ENCODE results near the gene AKR7A3.
"Not testable (repeated sequence)": the region's sequence is repeated elsewhere in the genome, so short reads cannot be mapped to it uniquely, and the experiment has no call there.

AKR7A3 gene

DNA sequence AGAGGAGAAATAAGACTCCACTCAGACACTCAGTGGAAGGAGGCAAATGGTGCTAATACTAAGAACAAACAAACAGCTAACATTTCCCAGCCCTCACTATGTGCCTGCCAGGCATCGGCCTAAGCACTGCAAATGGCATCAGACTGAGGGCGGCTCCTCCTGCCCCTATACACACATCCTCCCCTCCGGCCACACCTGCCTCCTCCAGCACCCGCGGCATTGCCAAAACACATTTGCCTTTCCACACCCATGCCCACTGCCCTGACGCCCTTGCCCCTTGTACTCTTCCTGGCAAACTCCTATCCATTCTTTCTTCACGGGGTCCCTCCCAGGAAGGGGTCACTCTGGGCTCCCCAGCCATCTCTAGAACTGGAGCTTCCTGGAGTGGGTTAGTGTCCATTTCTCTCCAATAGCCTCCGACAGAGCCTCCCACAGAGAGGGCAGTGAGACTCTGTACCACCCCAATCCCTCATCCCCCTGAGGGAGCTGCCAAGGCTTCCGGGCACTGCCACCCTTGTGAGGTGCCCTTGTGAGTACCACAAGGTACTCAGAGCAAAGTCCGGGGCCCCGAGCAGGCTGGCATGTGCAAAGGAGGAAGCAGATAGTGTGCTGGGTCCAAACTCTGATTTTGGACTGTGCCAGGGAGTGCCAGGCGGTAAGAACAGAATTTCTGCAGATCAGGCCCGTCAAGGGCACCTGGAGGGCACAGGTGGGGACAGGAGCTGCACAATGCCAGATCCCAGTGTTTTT lies 959 bp downstream of the AKR7A3 start:
- no peak for DNase-seq

DNA sequence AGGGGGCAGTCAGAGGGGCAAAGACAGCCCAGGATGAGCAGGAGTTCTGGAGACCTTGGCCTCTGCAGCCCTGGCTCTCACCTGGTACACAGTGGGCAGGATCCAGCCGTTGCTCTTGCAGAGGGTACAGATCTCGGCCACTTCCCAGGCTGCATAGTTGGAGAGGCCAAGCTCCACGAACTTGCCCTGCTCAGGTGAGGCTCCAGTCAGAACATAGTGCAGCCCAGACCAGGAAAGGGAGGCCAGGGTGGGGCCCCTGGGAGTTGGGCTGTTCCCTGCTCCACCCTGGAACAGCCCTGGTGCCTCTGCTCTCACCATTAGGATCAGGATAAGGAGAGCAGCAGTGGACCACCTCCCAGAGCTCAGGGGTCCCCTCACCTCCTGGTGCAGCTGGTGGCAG lies 2.8 kb downstream of the AKR7A3 start:
- not testable (repeated sequence) for DNase-seq

DNA sequence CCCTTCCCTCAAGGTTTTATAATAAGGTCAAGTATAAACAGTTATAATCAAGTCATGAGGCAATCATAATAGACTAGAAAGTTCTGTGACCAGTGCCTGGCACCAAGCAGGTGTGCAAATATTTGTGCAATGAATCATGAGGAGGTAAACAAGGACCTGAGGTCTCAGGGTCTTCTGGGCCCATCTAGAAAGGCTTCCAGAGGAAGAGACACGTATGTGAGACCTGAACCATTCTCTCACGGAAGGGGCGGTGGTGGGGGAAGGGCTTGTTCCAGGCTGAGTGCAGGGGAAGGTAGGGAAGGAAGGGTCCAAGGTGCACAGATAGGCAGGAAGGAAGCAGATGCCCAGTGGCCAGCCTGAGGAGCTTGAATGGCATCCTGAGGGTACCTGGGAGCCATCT lies 3.2 kb downstream of the AKR7A3 start:
- not testable (repeated sequence) for DNase-seq

DNA sequence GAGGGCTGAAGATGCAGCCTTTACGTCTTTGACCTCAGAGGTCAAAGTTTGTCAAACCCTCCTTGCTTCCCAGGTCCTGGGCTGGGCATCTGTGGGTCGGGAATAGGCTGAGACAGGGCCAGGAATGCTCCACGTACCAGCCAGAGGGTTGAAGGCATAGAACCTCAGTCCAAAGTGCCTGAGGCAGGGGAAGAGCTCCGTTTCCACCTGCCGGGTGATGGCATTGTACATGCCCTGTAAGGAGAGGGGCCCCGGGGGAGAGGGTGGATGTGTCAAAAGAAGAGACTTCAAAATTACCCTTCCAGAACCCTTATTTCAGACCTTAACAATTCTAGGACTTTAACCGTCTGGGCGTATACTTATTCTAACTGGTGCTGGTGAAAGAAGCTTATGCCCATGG lies 3.7 kb downstream of the AKR7A3 start:
- DNase-seq, result no peak

DNA sequence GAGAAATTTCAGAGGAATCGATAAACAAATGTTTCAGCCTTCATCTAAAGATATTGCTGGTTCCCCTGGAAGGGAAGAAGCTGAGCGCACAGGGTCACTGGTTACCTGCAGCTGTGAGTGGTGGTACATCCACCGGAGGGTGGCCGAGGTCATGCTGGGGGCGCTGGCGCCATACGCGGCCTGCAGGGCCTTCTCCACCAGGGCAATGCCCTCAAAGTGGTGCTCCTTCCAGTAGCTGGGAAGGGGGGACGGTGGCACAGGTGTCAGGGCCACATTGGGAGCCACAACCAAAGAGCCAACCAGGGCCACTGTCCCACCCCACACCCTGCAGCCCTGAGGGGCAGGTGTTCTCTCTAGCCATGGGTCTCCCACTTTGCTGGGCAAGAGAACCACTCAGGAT lies 4.7 kb downstream of the AKR7A3 start:
- no peak for DNase-seq

DNA sequence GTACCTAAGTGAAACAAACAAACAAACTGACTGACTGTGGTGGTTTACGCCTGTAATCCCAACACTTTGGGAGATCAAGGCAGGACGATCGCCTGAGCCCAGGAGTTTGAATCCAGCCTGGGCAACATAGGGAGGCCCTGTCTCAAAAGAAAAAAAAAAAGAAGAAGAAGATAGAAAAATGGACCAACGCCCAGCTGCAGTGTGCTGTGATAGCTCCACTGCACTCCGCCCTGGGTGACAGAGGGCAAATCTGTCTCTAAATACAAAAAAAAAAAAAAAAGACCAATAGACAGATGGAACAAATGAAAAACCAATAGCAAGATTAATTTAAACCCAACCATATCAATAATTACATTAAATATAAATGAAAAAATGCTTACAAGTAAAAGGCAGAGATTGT lies 13.9 kb downstream of the AKR7A3 start:
- DNase-seq, result no peak

DNA sequence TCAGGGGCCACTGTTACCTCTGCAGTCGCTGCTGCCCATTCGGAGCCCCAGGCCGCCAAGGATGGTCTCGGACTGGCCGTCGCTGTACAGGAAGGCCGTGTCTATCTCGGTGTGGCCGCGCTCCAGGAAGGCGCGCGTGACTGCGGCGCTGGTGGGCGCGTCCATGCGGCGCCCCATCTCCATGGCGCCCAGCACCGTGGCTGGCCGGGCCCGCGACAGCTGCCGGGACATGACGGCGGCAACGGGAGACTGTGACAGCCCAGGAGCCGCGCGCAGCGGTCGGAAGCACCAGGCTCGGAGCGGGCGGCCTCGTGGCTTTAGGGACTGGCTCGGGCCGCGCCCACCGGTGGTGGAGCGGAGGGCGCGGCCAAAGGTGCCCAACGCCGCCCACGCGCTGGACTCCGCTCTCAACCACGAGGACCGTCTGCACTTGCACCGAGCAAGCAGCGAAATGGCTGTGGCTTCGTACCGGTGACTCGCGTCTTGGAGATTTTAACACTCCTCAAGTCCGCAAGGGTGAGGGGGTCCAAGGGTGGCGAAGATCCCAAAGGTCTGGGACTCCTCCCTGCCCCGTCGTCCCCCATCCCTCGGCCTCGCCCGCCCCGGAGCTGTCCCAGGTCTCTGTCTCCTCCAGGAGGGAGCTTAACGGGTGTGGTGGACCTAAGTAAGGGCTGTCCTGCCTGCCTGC lies 14.6 kb downstream of the AKR7A3 start:
- DNase-seq, result not testable (repeated sequence)

DNA sequence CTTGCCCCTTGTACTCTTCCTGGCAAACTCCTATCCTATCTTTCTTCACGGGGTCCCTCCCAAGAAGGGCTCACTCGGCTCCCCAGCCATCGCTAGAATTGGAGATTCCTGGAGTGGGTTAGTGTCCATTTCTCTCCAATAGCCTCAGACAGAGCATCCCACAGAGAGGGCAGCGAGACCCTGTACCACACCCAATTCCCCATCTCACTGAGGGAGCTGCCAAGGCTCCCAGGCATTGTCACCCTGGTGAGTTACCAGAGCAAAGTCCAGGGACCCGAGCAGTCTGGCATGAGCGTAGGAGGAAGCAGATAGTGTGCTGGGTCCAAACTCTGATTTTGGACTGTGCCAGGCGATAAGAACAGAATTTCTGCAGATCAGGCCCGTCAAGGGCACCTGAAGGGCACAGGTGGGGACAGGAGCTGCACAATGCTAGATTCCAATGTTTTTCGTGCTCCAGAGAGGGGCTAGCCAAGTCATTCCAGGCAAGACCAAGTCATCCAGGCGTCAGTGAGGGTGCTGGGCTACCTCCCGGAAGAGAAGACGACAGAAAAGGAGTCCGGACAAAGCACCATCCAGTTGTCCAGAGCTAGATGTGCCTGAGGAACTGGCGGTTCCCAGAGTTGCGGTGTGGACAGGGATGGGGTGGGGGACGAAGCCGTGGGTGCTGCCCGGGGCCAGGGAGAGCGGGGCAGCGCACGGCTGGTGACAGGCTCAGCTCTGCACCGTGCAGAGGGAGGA lies 15.3 kb downstream of the AKR7A3 start:
- no peak for DNase-seq

DNA sequence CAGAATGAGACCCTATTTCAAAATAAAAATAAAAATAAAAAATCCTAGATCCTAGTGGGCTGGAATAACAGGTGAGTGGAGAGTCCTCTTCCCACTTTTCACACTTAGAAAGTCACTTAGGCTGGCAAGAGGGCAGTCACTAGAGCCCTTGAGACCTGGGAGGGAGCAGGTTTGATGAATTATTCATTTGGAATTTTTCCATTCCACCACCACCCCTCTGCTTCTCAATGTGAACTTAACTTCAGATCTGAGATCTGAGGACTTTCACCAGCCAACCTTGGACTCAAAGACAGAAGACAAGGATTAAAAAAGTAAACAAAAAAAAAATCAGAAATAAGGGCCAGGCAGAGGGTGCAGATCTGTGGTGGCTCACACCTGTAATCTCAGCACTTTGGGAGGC lies 16.5 kb downstream of the AKR7A3 start:
- DNase-seq, result no peak

DNA sequence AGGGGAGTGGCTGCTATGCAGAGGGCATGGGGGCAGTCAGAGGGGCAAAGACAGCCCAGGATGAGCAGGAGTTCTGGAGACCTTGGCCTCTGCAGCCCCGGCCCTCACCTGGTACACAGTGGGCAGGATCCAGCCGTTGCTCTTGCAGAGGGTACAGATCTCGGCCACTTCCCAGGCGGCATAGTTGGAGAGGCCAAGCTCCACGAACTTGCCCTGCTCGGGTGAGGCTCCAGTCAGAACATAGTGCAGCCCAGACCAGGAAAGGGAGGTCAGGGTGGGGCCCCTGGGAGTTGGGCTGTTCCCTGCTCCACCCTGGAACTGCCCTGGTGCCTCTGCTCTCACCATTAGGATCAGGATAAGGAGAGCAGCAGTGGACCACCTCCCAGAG lies 18.2 kb downstream of the AKR7A3 start:
- not testable (repeated sequence) for DNase-seq

DNA sequence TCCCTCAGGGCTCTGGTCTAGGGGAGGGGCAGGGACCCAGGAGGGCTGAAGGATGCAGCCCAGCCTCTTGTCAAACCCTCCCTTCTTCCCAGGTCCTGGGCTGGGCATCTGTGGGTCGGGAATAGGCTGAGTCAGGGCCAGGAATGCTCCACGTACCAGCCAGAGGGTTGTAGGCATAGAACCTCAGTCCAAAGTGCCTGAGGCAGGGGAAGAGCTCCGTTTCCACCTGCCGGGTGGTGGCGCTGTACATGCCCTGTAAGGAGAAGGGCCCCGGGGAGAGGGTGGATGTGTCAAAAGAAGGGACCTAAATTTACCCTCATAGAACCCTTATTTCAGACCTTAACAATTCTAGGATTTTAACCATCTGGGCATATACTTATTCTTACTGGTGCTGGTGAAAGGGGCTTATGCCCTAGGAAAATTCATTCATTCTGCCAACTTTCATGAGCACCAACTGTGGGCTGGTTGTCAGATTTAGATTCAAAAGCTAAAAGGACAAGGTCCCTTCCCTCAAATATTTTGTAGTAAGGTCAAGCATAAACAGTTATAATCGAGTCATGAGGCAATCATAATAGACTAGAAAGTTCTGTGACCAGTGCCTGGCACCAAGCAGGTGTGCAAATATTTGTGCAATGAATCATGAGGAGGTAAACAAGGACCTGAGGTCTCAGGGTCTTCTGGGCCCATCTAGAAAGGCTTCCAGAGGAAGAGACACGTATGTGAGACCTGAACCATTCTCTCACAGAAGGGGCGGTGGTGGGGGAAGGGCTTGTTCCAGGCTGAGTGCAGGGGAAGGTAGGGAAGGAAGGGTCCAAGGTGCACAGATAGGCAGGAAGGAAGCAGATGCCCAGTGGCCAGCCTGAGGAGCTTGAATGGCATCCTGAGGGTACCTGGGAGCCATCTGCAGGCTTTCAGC lies 18.9 kb downstream of the AKR7A3 start:
- not testable (repeated sequence) for DNase-seq

DNA sequence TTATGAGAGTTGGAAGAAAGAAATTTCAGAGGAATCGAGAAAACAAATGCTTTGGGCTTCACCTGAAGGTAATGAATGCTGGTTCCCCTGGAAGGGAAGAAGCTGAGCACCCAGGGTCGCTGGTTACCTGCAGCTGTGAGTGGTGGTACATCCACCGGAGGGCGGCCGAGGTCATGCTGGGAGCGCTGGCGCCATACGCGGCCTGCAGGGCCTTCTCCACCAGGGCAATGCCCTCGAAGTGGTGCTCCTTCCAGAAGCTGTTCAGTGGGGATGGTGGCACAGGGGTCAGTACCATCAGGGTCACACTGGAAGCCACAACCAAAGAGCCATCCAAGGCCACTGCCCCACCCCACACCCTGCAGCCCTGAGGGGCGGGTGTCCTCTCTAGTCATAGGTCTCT lies 20.1 kb downstream of the AKR7A3 start:
- no peak for DNase-seq

DNA sequence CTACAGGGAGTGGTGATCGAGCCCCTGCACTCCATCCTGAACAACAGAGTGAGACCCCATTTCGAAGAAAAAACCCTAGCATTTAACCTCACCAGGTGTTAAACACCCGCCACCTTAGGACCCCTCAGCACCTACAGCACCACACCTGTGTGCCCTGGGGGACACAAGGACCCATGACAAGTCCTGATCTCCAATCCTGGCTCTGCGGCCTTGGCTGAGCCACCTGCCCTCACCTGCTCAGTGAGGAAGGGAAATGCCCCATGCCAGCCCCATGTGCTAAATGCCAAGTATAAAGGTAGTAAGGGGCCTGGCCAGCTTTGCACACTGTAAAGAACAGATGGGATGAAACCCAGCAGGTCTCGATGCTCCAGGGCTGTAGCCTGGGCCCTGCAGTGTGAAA lies 25.8 kb downstream of the AKR7A3 start:
- DNase-seq, result no peak

DNA sequence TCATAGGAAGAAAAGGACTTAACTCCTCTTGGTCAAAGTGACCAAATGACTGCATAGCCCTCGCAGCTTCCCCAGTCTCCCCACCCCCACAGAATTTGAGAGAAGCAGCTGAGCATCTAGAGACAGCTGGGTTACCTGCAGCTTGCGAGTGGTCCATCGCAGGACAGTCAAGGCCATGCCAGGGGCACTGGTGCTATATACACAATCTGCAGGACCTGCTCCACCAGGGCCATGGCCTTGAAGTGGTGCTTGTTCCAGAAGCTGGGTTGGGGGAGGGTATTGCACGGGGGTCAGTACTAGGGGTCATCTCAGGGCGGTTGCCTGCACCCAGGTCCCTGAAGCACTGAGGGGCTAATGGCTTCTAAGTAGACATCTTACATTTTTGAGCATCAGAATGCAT lies 26.5 kb downstream of the AKR7A3 start:
- DNase-seq, result no peak

DNA sequence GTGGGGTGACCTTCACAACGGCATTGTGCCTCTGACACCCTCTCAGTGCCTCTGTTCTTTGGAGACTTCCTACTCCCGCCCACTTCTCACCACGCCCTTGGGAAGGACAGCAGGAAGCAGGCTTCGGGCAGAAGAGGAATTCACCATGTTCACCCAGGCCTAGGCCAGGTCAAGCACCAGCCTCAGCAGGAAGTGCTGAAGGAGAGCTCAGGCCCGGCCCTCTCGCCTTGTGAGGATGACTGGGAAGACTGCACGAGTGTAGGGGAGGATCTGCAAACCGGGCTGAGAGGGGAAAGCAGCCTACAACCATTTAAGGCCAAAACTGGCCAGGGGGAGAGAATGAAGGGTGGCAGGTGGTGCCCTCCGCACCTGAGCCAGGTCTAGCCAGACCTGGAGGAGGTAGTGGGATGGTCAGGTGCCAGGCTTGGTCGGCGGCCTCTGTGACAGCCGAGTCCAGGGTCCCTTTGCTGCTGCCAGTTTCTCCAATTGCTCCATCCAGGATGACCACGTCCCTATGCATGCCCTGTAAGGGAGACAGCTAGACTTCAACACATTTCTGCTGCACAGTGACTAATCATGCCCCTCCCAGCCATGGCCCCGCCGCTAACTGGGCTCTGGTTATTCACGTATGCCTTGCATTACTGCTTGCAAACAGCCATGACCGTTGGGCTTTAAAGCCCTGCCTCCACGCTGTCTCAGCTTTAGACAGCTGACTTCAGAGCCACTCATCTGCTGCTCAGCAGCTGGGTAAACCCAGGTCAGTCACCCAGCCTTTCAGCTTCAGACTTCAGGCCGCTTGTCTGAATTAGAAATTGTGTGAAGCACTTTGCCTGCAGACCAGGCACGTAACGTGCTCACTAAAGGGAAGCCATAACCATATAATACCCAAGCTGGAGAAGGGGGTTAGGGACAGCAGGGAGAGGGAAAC lies 28.1 kb downstream of the AKR7A3 start:
- no peak for DNase-seq

DNA sequence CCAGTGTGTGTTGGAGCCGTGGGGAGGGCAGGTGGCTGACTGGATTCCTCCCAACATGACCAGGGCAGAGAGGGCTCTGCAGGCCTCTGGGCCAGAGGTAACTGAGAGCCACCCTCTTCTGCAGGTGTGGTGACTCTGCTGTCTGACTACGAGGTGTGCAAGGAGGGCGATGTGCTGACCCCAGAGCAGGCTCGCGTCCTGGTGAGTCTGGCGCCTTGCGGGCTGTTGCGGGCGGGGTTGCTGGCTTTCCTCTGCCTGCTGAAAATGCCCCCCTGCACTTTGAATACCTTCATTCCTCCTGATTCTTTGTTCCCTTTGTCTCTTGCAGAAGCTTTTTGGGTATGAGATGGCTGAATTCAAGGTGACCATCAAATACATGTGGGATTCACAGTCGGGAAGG lies 30.2 kb downstream of the AKR7A3 start:
- no peak for DNase-seq

DNA sequence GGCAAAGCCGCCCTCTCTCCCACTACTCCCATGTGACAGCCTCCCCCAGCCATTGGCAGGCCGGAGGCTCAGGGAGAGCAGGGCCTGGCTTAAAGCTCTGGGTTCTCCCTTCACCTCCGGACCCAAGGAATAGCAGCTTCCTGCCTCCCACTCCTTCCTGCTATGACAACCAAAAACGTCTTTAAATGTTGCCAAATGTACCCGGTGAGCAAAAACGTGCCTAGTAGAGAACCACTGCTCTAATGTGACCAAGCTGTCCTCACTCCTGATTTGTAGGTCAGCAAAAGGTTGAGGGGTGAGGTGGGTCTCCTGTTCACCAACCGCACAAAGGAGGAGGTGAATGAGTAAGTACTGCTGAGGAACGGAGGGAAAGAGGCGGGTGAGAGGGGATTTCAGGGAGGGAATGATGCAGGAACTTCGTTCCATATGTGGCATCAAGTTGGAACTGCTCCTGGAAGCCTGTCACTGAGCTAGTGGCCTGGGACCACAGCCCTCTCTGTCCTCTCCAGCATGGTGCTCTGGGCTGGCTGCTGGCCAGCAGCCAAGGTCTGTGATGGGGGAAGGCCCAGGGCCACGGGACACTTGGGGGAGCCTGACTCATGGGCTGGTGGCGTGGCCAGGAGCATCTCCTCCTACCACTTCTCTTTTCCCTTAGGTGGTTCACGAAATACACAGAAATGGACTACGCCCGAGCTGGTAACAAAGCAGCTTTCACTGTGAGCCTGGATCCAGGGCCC lies 31.2 kb downstream of the AKR7A3 start:
- DNase-seq, result no peak

DNA sequence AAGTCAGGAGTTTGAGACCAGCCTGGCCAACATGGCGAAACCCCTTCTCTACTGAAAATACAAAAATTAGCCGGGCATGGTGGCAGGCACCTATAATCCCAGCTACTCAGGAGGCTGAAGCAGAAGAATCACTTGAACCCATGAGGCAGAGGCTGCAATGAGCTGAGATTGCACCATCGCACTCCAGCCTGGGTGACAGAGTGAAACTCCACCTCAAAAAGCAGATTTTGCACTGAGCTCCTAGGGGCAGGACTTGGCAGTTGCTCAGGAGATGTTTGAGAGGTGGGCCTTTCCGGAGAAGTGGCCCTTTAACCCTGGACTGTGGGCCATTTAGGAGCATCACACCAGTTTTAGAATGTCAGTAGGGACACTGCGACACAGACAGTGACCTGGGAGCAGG lies 32.3 kb downstream of the AKR7A3 start:
- not testable (repeated sequence) for DNase-seq

DNA sequence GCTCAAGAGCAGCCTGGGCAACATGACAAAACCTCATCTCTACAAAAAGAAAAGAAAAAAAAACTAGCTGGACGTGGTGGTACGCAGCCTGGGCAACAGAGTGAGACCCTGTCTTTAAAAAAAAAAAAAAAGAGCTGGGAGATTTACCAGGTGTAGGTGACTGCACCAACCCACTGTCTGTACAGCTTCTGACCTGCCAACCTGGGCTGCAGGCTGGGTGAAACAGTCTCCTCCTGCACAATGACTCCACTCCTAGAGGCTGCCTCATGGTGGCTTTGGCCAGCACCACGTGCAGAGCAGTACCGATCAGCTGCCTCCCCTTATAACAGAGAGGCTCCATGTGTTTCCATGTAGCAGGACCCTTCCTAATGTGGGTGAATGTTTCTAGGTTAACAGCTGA lies 33.3 kb downstream of the AKR7A3 start:
- no peak for DNase-seq

DNA sequence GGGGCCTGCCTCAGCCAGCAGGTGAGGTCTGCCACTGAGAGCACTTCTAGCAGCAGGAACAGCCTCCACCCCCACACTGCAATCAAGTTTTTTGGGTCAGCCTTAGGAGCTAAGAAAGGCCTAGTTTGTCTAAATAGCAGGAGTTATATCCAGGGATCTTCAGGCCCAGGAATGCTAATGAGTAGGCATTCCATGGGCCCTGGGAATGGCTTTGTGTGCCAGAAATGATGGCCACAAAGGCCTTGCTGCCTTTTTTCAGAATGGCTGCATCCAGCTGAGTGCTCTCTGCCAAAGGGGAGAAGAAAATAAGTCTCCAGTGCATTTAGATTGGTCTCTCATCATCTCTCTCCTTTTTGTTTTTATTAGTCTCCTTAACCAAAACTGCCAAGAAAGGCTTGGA lies 34.2 kb downstream of the AKR7A3 start:
- no peak for DNase-seq
